SKM-1 treated with dmso at 0.1 percent for 144 hours (cell line): ENCODE results near the gene RFNG.

Experiments used
- DNase-seq: peaks from one replicate; lab custom pipeline; 2025; ENCODE audit not compliant: unreplicated experiment; lab: John Stamatoyannopoulos, UW

RFNG gene

DNA sequence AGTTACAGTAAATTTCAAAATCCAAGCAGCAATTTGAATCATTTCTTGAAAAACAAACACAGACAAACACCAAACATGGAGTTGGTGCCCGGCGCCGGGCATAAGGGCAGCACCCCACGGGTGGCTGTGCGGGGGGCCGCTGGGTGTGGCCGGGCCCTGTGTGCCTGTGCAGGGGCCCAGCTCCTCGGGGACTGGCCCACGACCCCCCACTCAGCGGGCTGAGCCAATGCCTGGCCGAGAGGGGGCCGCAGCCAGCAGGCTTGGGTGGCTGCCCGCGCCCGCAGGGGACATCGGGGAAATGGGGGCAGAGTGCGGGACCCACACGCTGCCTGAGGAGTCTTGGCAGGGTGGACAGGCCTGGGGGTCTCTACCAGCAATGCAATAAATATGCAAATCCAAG, 26.8 kb upstream of the RFNG start:
- DNase-seq: no peak

DNA sequence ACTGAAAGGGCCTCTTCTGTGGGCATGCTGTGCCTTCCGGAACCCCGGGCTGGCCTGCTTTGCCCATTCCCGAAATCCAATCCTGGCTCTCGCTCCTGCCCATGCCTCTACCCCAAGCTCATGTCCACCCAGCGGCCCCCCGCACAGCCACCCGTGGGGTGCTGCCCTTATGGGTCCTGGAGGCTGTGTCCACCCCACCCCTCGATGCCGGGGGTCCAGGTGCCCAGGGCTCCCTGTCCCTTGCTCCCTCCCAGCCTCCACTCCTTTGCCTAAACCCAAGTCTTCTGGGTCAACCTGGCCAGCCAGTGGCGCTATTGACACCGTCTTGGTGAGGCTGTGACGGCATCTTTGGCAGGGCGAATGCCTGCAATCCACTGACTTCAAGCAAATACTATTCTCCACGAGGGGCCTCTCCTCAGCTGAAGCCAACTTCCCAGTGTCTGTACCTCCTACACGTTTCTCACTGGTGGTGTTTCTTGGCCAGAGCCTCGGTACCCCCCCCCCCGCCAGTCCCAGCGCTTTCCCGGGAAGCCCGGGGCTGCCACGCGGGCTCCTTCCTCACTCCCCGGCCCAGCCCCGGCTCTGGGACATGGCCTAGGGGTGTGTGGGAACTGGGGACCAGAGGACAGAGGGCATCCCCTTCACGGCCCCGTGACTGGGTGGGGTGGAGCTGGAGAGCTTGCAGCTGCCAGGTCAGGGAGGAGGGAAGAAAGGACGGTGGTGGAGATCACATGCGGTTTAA, 26.2 kb upstream of the RFNG start:
- no peak for DNase-seq

DNA sequence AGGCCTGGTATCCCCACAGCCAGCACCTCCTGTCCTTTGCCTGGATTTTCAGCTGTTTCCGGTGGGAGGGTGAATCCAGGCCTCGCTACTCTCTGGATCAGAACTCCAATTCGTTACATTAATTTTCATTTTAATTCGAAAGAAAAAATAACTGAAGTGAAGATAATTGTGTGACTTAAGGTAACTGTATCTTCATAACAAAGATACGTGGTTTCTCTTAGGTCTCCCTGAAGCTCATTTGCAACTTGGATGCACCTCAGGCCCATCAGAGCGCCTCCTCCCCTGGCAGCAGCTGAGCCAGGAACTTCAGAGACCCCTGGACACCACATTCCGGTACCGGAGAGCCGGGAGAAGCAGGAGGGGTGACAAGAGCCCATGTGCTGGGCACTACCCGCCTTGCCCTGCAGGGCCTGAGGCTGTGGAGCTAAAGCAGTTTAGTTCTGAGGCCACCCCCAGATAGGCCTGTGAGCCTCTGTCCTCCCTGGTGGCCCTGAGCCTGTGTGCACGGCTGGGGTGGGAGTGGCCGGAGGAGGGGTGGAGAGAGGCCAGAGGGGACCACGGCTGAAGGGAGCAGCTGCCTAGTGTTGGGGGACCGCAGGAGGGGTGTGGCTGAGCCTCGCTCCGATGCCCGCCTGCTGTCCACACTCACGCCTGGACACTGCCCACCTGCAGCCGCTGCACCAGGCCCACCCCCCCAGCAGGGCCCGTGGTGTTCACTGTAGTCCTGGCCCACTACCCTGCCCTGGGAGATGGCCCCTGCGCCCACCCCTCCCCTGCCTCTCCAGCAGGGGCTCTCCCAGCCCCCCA, 25.4 kb upstream of the RFNG start:
- DNase-seq: no peak

DNA sequence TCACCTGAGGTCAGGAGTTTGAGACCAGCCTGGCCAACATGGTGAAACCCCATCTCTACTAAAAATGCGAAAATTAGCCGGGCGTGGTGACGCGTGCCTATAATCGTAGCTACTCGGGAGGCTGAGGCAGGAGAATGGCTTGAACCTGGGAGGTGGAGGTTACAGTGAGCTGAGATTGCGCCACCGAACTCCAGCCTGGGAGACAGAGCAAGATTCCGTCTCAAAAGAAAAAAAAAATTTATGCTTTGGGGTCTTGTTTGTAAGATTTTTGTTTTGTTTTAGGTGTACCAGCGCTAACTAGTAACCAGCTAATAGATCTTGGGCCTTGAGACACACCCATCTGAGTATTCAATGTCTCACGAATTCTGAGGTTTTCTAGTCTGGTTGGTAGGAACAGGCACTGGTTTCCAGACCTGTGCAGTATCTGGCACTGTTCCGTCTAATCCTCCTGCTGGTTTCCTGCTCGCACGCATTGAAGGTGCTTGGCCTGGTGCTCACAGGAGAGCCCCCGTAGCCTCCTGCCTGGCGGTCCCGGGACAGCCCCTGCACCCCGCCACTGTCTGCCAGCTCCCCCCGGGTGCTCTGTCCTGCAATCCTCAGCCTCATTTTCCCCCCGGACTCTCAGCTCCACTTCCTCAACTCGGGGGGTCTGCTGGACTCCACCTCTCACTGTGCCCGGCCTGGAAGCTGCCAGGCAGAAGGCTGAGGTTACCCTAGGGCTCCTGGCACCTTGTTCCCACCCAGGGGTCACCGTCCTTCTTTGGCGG, 24.6 kb upstream of the RFNG start:
- DNase-seq: no peak

DNA sequence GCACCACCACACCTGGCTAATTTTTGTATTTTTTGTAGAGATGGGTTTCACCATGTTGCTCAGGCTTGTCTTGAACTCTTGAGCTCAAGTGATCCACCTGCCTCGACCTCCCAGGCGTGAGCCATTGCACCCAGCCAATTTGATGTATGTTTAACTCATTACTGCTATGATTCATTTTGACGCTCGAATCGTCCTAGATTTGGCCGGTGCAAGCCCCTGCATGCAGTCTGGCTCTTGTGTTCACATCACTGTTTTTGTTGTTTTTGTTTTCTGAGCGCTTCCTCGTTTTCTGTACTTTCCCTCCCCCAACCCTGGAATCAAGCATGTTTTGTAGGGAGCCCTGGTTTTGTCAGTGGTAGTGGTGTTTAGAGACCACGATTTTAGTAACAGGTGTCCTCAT, 21.8 kb upstream of the RFNG start:
- DNase-seq: no peak

DNA sequence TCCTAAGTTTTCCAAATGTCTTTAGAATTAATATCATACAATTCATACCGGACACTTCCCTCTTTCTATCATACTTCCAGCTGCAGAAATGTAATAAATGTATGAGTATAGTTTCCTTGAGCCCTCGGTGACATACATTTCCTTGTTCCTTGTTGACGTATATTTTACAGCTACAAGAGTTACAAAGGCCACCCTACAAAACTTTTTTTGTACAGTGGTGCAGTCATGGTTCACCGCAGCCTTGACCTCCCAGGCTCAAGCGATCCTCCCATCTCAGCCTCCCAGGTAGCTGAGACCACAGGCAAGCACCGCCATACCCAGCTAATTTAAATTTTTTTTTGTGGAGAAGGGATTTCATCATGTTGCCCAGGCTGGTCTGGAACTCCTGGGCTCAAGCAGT, 21.2 kb upstream of the RFNG start:
- DNase-seq: no peak

DNA sequence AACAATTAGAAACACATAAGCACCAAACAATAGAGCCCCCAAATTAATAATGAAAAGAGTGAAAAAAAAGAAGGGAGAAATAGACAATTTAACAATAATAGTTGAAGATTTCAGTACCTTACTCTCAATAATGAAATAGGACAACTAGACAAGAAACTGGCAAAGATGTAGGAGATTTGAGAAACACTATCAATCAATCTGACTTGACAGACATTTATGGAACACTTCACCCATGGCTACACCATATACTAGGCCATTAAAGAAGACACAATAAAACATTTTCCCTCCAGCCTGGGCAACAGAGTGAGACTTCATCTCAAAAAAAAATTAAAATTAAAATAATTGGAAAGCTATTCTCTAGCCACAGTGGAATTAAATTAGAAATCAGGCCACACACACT, 19.0 kb upstream of the RFNG start:
- no peak for DNase-seq

DNA sequence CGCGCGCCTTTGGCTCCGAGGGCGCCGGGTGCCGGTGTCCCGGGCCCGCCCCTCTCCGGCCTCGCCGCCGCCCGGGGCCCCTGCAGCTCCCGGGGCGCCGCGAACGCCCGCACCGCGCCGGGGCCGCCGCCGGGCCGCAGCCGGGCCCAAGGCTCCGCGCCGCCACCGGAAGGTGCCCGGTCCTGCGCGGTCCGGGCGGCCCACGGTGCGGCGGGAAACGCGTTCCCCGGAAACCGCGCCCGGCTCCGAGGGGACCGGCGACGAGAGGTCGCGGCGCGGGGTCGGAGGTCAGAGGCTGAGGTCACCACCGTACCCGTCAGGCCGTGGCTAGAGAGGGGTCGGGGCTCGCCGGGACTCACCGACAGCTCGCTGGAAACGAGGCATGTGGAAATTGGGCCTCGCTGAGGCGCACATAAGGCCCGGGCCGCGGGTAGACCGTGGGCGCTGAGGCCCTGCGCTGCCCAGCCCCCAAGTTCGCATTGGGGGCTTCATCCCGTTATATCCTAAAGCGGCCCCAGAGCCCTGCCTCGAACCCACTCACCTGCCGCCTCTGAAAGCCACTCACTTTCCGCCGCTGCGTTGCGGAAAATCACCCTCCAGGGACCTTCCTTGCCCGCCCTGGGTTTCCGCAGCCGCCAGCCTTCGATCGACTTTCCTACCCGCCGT, 14.2 kb upstream of the RFNG start, which contains the start of gene DUS1L:
Gene DUS1L, minus strand, starts transcription at position 167 of the 666 bp plus-strand sequence. CDS start 745 bp downstream, outside the sequence.
- peak; percentile 29 for DNase-seq

DNA sequence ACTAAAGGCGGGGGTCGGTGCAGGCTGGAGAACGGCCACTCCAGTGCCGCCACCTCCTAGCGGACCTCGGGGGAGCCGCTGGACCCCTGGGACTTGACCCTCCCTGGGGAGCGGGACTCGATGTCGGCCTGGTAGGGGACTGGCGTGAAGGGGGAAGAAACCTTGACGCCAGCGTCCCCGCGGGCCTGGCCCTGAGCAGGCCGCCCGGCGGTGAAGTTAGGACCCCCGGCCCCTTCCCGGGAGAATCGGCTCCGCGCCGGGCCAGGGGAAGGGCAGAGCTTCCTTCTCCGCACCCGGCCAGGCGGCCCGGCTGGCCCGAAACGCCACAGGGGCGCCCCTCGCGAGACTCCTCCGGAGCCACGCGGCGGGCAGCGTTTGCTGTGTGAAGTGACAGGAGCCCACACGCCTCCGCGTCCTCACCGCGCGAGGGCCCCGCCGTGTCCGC, 13.6 kb upstream of the RFNG start:
- no peak for DNase-seq

DNA sequence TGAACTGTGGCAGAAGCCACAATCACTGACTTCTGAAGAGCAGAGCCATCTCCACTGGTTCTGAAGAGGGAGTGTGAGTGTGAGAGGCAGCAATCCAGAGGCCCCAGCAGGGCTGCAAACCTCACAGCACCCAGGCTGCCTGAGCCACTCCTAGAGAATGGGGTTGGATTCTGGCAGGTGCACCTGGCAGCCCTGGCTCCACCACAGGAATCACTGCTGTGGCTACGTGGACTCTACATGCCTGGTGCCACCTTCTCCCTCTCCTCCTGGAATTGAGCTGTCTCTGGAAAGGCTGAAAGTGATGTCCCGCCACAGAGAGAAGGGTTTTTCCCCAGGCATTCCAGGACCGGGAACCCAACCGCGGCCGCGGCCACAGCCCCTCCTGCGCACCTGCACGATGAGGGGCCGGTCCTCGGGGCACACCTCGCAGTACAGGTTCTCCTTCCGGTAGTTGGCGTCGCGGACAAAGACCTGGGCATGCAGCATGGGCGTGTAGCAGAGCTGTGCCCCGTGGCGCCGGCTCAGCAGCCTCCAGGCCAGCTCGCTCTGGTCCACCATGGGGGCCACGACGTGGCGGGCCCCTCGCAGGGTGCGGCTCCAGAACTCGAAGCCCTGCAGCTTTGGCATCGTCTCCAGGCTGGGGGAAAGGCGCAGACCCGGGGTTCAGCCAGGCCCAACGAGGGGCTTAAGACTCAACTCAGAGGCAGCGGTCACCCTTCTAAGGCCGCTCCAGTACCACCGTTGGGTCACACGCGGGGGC, 13.0 kb upstream of the RFNG start:
- DNase-seq: no peak

DNA sequence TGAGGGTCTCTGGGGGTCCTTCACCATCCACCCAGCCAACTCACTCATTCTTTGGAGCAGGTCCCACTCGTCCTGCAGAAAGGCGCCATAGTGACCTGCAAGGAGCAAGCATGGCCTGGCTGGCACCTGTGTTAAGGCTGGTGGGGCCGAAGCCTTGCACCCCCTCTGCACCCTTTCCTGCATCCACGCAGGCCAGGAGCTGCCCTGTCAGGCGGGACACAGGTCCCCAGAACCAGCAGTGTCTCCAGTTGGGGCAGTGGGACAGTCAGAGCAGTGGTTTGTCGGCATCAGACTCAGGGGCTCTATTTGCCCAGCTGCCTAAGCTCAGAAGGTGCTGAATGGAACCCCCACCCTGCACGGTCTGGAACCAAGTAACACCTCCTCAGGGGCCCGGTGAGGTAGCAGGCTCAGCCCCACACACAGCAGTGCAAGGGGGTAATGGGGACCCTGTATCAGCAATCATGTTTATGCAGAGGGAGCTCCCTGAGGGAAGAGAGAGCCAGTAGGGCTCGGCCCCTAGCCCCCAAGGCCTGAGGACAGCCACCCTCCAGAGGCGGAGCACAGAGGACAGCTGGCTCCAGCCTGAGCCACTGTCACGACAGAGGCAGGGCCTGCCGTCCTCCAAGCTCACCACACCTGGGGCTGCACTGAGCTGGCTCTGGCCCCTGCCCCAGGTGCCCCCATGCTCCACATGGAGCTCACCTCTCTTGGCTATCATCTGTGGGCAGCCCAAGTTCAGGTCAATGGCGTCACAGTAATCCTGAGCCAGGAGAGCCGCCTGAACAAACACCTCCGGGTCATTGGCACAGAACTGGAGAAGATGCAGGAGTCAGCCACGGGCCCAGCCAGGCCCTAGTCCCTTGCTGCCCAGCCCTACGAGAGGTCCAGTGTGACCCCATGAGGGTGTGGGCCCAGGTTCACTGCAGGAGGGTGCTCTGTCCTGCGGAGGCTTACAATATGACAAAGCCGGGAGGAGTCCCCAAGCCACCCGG, 12.1 kb upstream of the RFNG start:
- no peak for DNase-seq

DNA sequence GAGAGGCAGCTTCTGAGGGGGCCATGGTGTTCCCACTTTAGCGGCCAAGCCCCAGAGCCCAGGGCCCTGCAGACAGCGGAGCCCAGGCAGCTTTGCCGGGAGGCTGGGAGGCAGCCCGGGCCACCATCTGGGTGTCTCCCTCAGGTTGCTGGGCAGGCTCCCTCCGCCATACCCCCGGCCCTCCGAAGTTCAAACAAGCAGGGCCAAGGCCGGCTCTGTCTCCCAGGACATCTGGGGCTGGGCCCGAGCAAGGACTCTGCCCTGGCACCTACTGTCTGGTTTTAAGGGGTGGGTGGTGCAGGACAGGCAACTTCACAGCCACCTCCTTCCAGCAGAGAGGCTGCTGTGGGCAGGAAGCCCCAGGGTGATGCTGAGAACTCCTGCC, 11.4 kb upstream of the RFNG start:
- DNase-seq: no peak

DNA sequence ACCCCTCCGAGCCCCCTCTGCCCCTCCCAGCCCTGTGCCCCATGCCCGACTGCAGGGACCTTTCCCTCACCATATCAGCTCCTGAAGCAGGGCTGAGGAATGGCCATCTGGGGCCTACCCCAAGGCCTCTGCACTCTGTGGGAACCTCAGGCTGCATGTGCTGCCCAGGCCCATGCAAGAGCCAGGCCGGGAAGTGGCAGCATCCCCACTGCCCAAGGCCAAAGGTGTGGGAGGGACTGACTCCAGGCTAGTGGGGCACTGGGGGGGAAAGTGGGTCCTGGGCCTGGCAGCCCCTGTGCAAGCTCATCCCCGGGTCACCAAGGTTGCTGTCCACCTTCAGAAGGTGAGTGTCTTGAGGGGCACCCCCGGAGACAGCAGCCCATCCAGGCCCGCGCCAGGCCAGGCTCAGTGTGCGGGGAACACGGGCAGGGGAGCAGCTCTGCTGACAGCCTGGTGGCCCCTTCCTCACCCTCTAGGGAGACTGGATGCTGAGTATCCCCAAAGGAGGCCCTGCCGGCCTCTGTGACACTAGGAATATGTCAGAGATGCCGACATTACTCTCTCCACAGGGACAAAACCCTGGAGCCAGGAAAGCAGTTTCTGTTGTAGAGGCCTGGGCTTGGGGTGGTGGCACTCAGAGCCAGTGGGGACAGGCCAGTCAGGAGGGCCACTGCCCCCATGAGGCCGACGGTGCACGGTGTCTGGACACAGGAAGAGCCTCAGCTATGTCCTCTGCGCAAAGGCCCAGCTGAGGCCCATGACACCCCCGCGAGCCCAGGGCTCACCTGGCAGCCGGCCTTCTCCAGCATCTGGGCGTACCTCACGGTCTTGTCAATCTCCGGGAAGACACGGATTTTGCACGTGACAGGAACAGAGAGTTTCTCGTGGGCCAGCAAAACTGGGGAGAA, 10.7 kb upstream of the RFNG start:
- DNase-seq: no peak

DNA sequence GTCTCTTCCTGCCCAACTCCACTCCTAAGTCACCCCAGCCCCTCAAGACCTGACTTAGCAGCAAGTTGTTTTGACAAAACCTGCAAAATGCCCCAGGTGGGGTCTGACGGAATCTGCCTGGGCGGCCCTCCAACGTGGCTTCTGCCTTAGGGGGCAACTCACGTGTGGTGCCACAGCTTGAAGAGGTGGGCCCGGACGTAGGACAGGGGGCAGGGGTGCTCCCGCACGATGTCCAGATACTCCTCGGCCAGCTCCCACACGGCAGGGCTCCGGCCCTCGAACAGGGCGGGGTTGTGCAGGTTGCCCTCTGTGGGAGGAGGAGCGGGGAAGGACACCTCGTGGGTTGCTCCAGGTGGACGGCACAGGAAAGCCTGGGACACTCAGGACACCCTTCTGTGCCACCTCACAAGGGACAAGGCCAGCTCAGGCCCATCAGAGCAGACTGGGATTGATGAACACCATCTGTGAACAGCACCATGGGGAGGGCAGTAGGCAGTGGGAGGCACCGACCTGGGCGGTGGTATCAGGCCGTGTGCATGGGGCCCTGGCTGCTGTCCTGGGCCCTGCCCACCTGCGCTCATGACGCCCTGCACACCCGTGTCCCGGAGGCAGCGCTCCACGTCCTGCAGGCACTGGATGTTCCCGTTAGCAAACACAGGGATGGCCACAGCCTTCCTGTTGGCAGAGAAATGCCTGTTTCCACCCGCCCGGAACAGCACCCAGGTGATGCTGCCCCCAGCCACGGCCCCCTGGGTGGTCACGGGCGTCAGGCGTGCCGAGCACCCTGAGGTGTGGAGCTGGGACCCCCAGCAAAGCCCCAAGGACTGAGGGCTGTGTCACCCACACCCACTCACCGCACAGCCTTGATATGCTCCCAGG, 9.7 kb upstream of the RFNG start:
- no peak for DNase-seq

DNA sequence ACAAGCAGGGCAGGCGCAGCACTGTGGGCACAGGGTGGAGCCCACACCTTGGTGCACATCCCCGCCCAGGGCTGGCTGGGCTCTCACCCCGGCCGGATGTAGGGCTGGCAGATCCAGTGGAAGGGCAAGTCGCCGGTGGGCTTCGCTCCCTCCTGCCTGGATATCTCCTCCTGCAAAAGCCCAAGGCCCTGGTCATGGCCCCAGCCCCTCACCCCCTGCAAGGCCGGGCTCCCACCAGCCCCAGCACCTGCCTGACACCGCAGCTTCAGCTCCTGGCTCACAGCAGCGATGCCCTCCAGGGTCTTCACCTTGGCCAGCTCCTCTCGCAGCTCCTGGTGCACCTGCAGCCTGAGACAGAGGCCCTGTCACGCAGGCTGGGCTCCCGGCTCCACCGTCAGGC, 9.0 kb upstream of the RFNG start:
- DNase-seq: no peak

DNA sequence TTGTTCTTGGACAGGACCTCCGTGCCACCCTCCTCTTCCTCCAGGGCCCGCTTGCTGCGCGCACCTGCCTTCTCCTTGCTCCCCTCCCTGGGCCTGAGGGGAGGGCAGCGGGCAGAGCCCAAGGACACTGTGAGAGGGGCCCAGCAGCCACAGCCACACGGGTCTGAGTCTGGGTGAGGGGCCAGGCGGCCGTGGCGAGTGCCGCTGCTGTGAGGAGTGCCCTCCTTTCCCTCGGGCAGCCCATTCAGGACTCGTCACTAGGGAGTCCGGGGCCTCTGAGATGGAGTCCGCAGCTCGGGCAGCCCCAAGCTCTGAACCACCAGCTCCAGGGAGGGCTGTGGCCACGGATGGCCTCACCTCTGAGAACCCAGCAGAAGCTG, 8.4 kb upstream of the RFNG start:
- no peak for DNase-seq

DNA sequence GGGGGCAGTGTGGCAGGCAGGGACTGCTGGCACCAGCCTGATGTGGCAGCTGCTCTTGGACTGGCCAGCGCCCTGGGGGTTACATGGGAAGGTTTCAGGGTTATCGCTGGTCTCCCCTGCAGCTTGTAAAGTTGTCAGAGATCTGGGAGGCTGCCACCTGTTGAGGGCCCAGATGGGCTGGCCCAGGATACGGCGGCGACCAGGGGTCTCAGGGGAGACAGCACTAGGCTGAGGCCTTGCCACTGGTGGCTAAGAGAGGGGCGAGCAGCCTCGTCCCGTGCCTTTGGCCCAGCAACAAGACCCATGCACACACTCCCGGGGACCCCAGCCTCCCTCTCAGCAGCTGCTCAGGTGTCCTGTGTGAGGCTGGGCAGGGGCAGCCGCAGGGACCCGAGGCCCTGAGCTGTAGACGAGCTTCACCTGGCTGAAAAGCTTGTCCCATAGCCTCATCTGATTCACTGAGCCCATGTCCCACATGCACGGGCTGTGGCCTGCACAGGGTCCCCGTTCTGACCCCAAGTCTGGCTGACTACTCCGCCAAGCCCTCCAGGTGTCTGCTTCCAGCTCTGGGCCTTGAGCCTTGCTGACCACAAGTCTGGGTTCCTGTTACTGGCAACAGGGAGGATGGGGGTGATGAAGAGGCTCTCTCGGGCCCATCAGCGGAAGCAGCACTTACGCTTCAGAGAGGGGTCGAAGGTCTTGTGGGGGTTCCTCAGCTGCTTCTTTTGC, 7.8 kb upstream of the RFNG start:
- DNase-seq: no peak
